GM19452 (cell line): ENCODE measurements around the gene IL10RA.
"Not testable (repeated sequence)": the region's sequence is repeated elsewhere in the genome, so short reads cannot be mapped to it uniquely, and the experiment has no call there.

ENCODE experiments used
- ATAC-seq: cut with Tn5 transposase; IDR thresholded peaks from one replicate; pipeline ENCODE4 v1.9.1; 2021; ENCODE audit not compliant: unreplicated experiment

Gene IL10RA

GRCh38 chr11:117961896-117962295 is 24.3 kb upstream of the IL10RA start:
- ATAC-seq = no peak

- no peak for ATAC-seq
Observed at GRCh38 chr11:117962826-117963225, 23.4 kb upstream of the IL10RA start.

GRCh38 chr11:117966908-117967307 is 19.3 kb upstream of the IL10RA start:
- ATAC-seq = no peak

- ATAC-seq = no peak
Observed at GRCh38 chr11:117969160-117969991, 16.8 kb upstream of the IL10RA start.

- no peak for ATAC-seq
Observed at GRCh38 chr11:117970400-117971024, 15.7 kb upstream of the IL10RA start.

- no peak for ATAC-seq
Observed at GRCh38 chr11:117972044-117972443, 14.2 kb upstream of the IL10RA start.

- ATAC-seq = no peak
Observed at GRCh38 chr11:117972629-117973502, 13.3 kb upstream of the IL10RA start.

- no peak for ATAC-seq
Observed at GRCh38 chr11:117973503-117973860, 12.7 kb upstream of the IL10RA start.

GRCh38 chr11:117976445-117976844 is 9.7 kb upstream of the IL10RA start:
- ATAC-seq = no peak

- no peak for ATAC-seq
Observed at GRCh38 chr11:117977029-117977428, 9.2 kb upstream of the IL10RA start.

GRCh38 chr11:117977612-117978264 is 8.5 kb upstream of the IL10RA start:
- ATAC-seq = not testable (repeated sequence)

GRCh38 chr11:117978291-117978910 is 7.8 kb upstream of the IL10RA start:
- not testable (repeated sequence) for ATAC-seq

GRCh38 chr11:117978991-117979390 is 7.2 kb upstream of the IL10RA start:
- no peak for ATAC-seq

- no peak for ATAC-seq
Observed at GRCh38 chr11:117979481-117980211, 6.5 kb upstream of the IL10RA start.

GRCh38 chr11:117980280-117980679 is 5.9 kb upstream of the IL10RA start:
- no peak for ATAC-seq

GRCh38 chr11:117980720-117981119 is 5.5 kb upstream of the IL10RA start:
- ATAC-seq = no peak

GRCh38 chr11:117983163-117983475 is 3.1 kb upstream of the IL10RA start:
- ATAC-seq = no peak

- ATAC-seq = no peak
Observed at GRCh38 chr11:117984476-117984875, 1.7 kb upstream of the IL10RA start.

GRCh38 chr11:117986981-117987574 is 884 bp downstream of the IL10RA start:
- ATAC-seq = no peak
